Subcutaneous adipose tissue (tissue), 4 donors: ENCODE measurements around the gene ANP32D. TPM values are rescaled to one million over a fixed set of nuclear protein-coding genes. Genes with fewer than 3 reads are reported as not detected.

ENCODE experiments used
- total RNA-seq, 4 donors: library from RNA; depleted of rRNA; stranded (reverse); fragments of >200 nt; gene quantifications; one replicate each; pipeline ENCODE4 v1.1.0, GENCODE V29; 2016

ANP32D gene
- total RNA-seq, 4 donors from 2014 or later: not detected

Other genes with a start within 250 kb of the ANP32D start
- gene ZNF641, start 121.6 kb upstream of the ANP32D start, total RNA-seq: 10 to 100 TPM; 17.3 to 26.0 (median 23.2) TPM
- gene C12orf54, start 9.9 kb downstream of the ANP32D start, total RNA-seq: not detected
- gene OR8S1, start 53.1 kb downstream of the ANP32D start, total RNA-seq: not detected
- gene LALBA, start 97.5 kb downstream of the ANP32D start, total RNA-seq: not detected
- 10 to 100 TPM; 31.1 to 61.6 (median 39.0) TPM for gene KANSL2, start 209.7 kb downstream of the ANP32D start, total RNA-seq
- 10 to 100 TPM; 22.6 to 41.6 (median 28.1) TPM for gene CCNT1, start 244.1 kb downstream of the ANP32D start, total RNA-seq